H1 (cell line): ENCODE results near the gene RNU7-1. TPM values are rescaled to one million over a fixed set of nuclear protein-coding genes. Genes with fewer than 3 reads are reported as not detected.

Source experiments
- CTCF ChIA-PET: fragments of 300-600 bp; sonication (Branson Sonifier 250); formaldehyde crosslinking; loops from one replicate; lab custom pipeline; 2021; ENCODE audit not compliant: partially characterized antibody; lab: Charles Lee
- POLR2A ChIA-PET: fragments of 300-600 bp; sonication (Branson Sonifier 250); formaldehyde crosslinking; loops from one replicate; lab custom pipeline; 2021; ENCODE audit warnings: inconsistent platforms; ENCODE audit not compliant: partially characterized antibody; lab: Charles Lee
- DNase-seq, 2 experiments: peaks; one replicate each; pipeline versions ENCODE4 v3.0.0 to v3.0.0-alpha.2; 2010 to 2022; ENCODE audit warnings: low spot score in 2 of 2, low read depth in 1 of 2, mixed read lengths in 1 of 2
- FAIRE-seq: peaks from 2 replicates; lab custom pipeline; 2011; peaks lifted over from hg19 to GRCh38; lab: Jason Lieb, UNC
- H2AFZ ChIP-seq: 2 replicates; pipeline ENCODE4 v1.8.1; 2012; ENCODE audit warnings: low read length, inconsistent platforms
- H2AK5ac ChIP-seq: 2 replicates; pipeline ENCODE4 v1.6.1; 2013; ENCODE audit warnings: low read depth, low read length
- H2BK120ac ChIP-seq: replicated peaks from 2 replicates; pipeline ENCODE3; 2013; ENCODE audit warnings: low read depth, low read length, inconsistent platforms
- H2BK12ac ChIP-seq: 2 replicates; pipeline ENCODE4 v1.6.1; 2013; ENCODE audit warnings: low read depth, low read length
- H2BK15ac ChIP-seq: 2 replicates; pipeline ENCODE4 v1.6.1; 2013; ENCODE audit warnings: low read length
- H2BK20ac ChIP-seq: 2 replicates; pipeline ENCODE4 v1.6.1; 2013; ENCODE audit warnings: low read length
- H2BK5ac ChIP-seq: 2 replicates; pipeline ENCODE4 v1.6.1; 2013; ENCODE audit warnings: low read depth, low read length
- H3K14ac ChIP-seq: 2 replicates; pipeline ENCODE4 v1.6.1; 2013; ENCODE audit warnings: inconsistent platforms; ENCODE audit not compliant: insufficient read length
- H3K18ac ChIP-seq: 2 replicates; pipeline ENCODE4 v1.6.1; 2013; ENCODE audit warnings: low read length; ENCODE audit errors: extremely low read depth
- H3K23ac ChIP-seq: 2 replicates; pipeline ENCODE4 v1.6.1; 2013; ENCODE audit warnings: inconsistent platforms; ENCODE audit not compliant: insufficient read length
- H3K23me2 ChIP-seq: 2 replicates; pipeline ENCODE4 v1.6.1; 2013; ENCODE audit warnings: low read depth, low read length
- H3K27ac ChIP-seq: 2 replicates; pipeline ENCODE4 v1.6.1; 2011; ENCODE audit warnings: low read depth, low read length, inconsistent platforms
- H3K27me3 ChIP-seq, 4 experiments: replicated peaks in 1 of 4; 1 replicate in 1 of 4; 2 replicates in 3 of 4; pipeline versions ENCODE4 v1.6.1 to v1.8.1; 2011 to 2013; ENCODE audit warnings: low read length in 3 of 4, mild to moderate bottlenecking in 3 of 4, inconsistent platforms in 2 of 4, mixed read lengths in 2 of 4, moderate library complexity in 1 of 4; ENCODE audit not compliant: control insufficient read depth in 3 of 4, insufficient read depth in 3 of 4; ENCODE audit errors: extremely low read depth in 1 of 4
- H3K36me3 ChIP-seq, 4 experiments: 2 replicates each; pipeline versions ENCODE4 v1.6.1 to v1.8.1; 2011 to 2013; ENCODE audit warnings: mild to moderate bottlenecking in 4 of 4, low read length in 3 of 4, moderate library complexity in 2 of 4, control low read depth in 1 of 4, inconsistent platforms in 1 of 4; ENCODE audit not compliant: insufficient read depth in 4 of 4, control insufficient read depth in 2 of 4
- H3K4ac ChIP-seq: replicated peaks from 2 replicates; pipeline ENCODE3; 2013; ENCODE audit warnings: low read length, low read depth, mixed read lengths, inconsistent platforms; ENCODE audit not compliant: insufficient read length
- H3K4me1 ChIP-seq, 4 experiments: replicated peaks in 1 of 4; 1 replicate in 1 of 4; 2 replicates in 3 of 4; pipeline versions ENCODE4 v1.6.1 to v1.8.1; 2011 to 2013; ENCODE audit warnings: low read length in 3 of 4, inconsistent platforms in 2 of 4, mixed read lengths in 1 of 4; ENCODE audit not compliant: insufficient read depth in 4 of 4, control insufficient read depth in 3 of 4
- H3K4me2 ChIP-seq, 2 experiments: 2 replicates each; pipeline versions ENCODE4 v1.6.1 to v1.8.1; 2011 to 2013; ENCODE audit warnings: low read depth in 2 of 2, low read length in 2 of 2, control low read depth in 1 of 2, inconsistent platforms in 1 of 2, mild to moderate bottlenecking in 1 of 2; ENCODE audit not compliant: insufficient read depth in 1 of 2
- H3K4me3 ChIP-seq, 4 experiments: fragments of 200-600, 300-600 bp in 1 of 4; sonication (generic), shearing (Covaris generic), sonication (Bioruptor Twin) in 1 of 4; 2 replicates each; pipeline versions ENCODE4 v1.5.1 to v1.8.1; 2011 to 2016; ENCODE audit warnings: low read length in 4 of 4, low read depth in 3 of 4, control low read depth in 2 of 4, inconsistent platforms in 2 of 4, mild to moderate bottlenecking in 2 of 4, mixed read lengths in 1 of 4, moderate library complexity in 1 of 4; ENCODE audit not compliant: insufficient read depth in 2 of 4; ENCODE audit errors: extremely low read depth in 1 of 4
- H3K56ac ChIP-seq: replicated peaks from 2 replicates; pipeline ENCODE3; 2013; ENCODE audit warnings: low read depth, mild to moderate bottlenecking, mixed read lengths, low read length, inconsistent platforms; ENCODE audit not compliant: insufficient read length
- H3K79me1 ChIP-seq: 2 replicates; pipeline ENCODE4 v1.6.1; 2013; ENCODE audit warnings: low read depth, low read length, control low read depth
- H3K79me2 ChIP-seq, 2 experiments: 2 replicates each; pipeline versions ENCODE4 v1.6.1 to v1.8.1; 2012 to 2013; ENCODE audit warnings: low read length in 2 of 2, mild to moderate bottlenecking in 2 of 2, inconsistent platforms in 1 of 2; ENCODE audit not compliant: insufficient read depth in 2 of 2, control insufficient read depth in 1 of 2
- H3K9ac ChIP-seq, 4 experiments: replicated peaks in 1 of 4; 1 replicate in 1 of 4; 2 replicates in 3 of 4; pipeline versions ENCODE4 v1.6.1 to v1.8.1; 2011 to 2013; ENCODE audit warnings: low read depth in 3 of 4, low read length in 3 of 4, control low read depth in 2 of 4, mild to moderate bottlenecking in 2 of 4, moderate library complexity in 2 of 4, inconsistent platforms in 1 of 4; ENCODE audit errors: extremely low read depth in 1 of 4
- H3K9me3 ChIP-seq, 2 experiments: 2 replicates each; pipeline versions ENCODE4 v1.6.1 to v1.8.1; 2012 to 2013; ENCODE audit warnings: mild to moderate bottlenecking in 2 of 2, moderate library complexity in 2 of 2, control low read depth in 1 of 2, inconsistent platforms in 1 of 2, low read depth in 1 of 2, low read length in 1 of 2, mixed read lengths in 1 of 2; ENCODE audit not compliant: insufficient read depth in 2 of 2
- H4K20me1 ChIP-seq, 2 experiments: replicated peaks in 1 of 2; 2 replicates each; pipeline versions ENCODE3 to v1.8.1; 2011 to 2013; ENCODE audit warnings: inconsistent platforms in 2 of 2, low read length in 2 of 2, mild to moderate bottlenecking in 1 of 2; ENCODE audit not compliant: insufficient read depth in 2 of 2, control insufficient read depth in 1 of 2
- H4K5ac ChIP-seq: 2 replicates; pipeline ENCODE4 v1.6.1; 2013; ENCODE audit warnings: low read length, low read depth, mixed read lengths, inconsistent platforms; ENCODE audit not compliant: insufficient read length
- H4K8ac ChIP-seq: 2 replicates; pipeline ENCODE4 v1.8.0; 2013; ENCODE audit warnings: mild to moderate bottlenecking, moderate library complexity, low read length, inconsistent platforms; ENCODE audit not compliant: insufficient read depth; ENCODE audit errors: extremely low read depth
- H4K91ac ChIP-seq: replicated peaks from 2 replicates; pipeline ENCODE3; 2013; ENCODE audit warnings: low read length, mixed read lengths, inconsistent platforms; ENCODE audit not compliant: insufficient read length
- HDAC6 ChIP-seq: IDR thresholded peaks from one replicate; pipeline ENCODE4 v1.7.1; 2012; ENCODE audit warnings: low read depth, mild to moderate bottlenecking, inconsistent platforms, low read length, moderate library complexity
- NRF1 ChIP-seq: IDR thresholded peaks from 2 replicates; pipeline ENCODE4 v1.6.1; 2011; ENCODE audit warnings: mild to moderate bottlenecking, low read depth, low read length, improper control_type of control experiment
- POLR2A ChIP-seq, 2 experiments: IDR thresholded peaks; 1 replicate in 1 of 2; 2 replicates in 1 of 2; pipeline ENCODE4 v1.6.1; 2011; ENCODE audit warnings: low read depth in 2 of 2, low read length in 2 of 2, mild to moderate bottlenecking in 2 of 2; ENCODE audit errors: control extremely low read depth in 1 of 2
- SRF ChIP-seq: IDR thresholded peaks from 2 replicates; pipeline ENCODE4 v1.6.1; 2011; ENCODE audit warnings: mild to moderate bottlenecking, low read depth, low read length, moderate library complexity
- TAF1 ChIP-seq: IDR thresholded peaks from 2 replicates; pipeline ENCODE4 v1.6.1; 2011; ENCODE audit warnings: mild to moderate bottlenecking, low read depth, low read length
- TBP ChIP-seq: IDR thresholded peaks from 2 replicates; pipeline ENCODE4 v1.6.1; 2011; ENCODE audit warnings: low read depth, low read length, improper control_type of control experiment
- ZNF274 ChIP-seq: IDR thresholded peaks from 2 replicates; pipeline ENCODE4 v1.7.0; 2012; ENCODE audit warnings: low read length, borderline replicate concordance; ENCODE audit errors: extremely low read depth
- WGBS, 2 experiments: shearing (Covaris generic) in 1 of 2; methylation state at CpG; one replicate each; pipeline versions ENCODE4 v1.1.6 to v1.1.7; 2013 to 2015; ENCODE audit warnings: low lambda C conversion rate in 2 of 2, mixed read lengths in 2 of 2, inconsistent platforms in 1 of 2, low coverage in 1 of 2, missing lambda C conversion rate in 1 of 2; ENCODE audit not compliant: insufficient replicate concordance in 2 of 2, insufficient coverage in 1 of 2, insufficient read length in 1 of 2; ENCODE audit errors: extremely low coverage in 1 of 2, missing lambda C conversion rate in 1 of 2; 5-methylcytosine and 5-hydroxymethylcytosine counted together
- polyA plus RNA-seq, 7 experiments: library from polyadenylated mRNA; depleted of rRNA in 3 of 7; stranded (reverse) in 5 of 7; unstranded in 2 of 7; fragments of >200 nt in 5 of 7; fragments of 200-250 nt in 2 of 7; gene quantifications; 1 replicate in 5 of 7; 2 replicates in 1 of 7; 4 replicates in 1 of 7; pipeline versions ENCODE4 v1.2.1 to v1.2.3, GENCODE V29; 2011 to 2013; ENCODE audit warnings: missing spikeins in 2 of 7, mixed read lengths in 2 of 7
- total RNA-seq: library from RNA; stranded (reverse); fragmentation: NEBNext Ultra II Directional; extraction: Animal tissue kit (Norgen Biotek cat#: 25700); gene quantifications from 2 replicates; pipeline ENCODE4 v1.2.1, GENCODE V29; 2021

Gene RNU7-1
- total and polyA plus RNA-seq, 2 of the 8 experiments (the other 6 are each of a cell fraction or from before 2014, with no cell fraction given): not detected

DNA sequence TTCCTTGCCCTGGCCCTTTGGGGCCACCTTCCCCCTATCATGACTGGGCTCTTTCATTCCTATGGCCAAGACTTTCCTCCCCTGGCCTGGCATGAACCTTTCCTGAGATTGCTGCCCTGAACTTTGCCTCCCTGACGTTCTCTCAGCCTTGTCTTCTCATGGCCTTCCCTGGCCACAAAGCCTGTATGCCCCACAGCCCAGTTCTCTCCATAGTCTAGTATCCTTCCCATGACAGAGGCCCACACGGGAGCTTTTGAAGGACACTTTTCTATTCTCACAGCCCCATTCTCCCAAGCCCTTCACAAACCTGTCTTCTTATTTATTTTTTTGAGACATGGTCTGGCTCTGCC, 4.5 kb upstream of the RNU7-1 start:
- no peak for DNase-seq
- Histone ChIP-seq H2BK5ac (0 out of 2 replicates have a peak overlapping the region, but pooled peaks have one; percentile 79), H4K8ac (peak overlapping the region; percentile 62), H3K14ac (no peak overlapping the region), H3K9ac (no peak overlapping the region), H4K5ac (no peak overlapping the region), H3K18ac (no peak overlapping the region), H3K4me1 (peaks cover 0 to 18% (median 5%) of the 10 kb centered on the region in 4 experiments; a peak in 6 of 7 replicates), H3K79me1 (peaks cover 3% of the 10 kb centered on the region; the same call in 1 of the 2 replicates), H2BK15ac (no peak overlapping the region), H3K36me3 (peaks cover 11 to 37% (median 23%) of the 10 kb centered on the region in 4 experiments), H3K79me2 (no peaks in the 10 kb centered on the region), H3K56ac (no peak overlapping the region), H3K27me3 (no peaks in the 10 kb centered on the region), H3K4me3 (no peak overlapping the region), H3K4me2 (no peak overlapping the region; a peak in 1 of 4 replicates), H4K91ac (no peak overlapping the region), H2BK20ac (0 out of 2 replicates have a peak overlapping the region, but pooled peaks have one; percentile 3), H3K4ac (no peak overlapping the region), H3K27ac (no peak overlapping the region), H2BK120ac (no peak overlapping the region), H3K23ac (no peak overlapping the region), H2BK12ac (peak overlapping the region; percentile 68; the same call in 1 of the 2 replicates), H3K9me3 (no peaks in the 10 kb centered on the region), H2AFZ (no peak overlapping the region), H4K20me1 (peaks cover 3 to 5% of the 10 kb centered on the region in 2 experiments), H2AK5ac (0 out of 2 replicates have a peak overlapping the region, but pooled peaks have one; percentile 60), H3K23me2 (peaks cover 6% of the 10 kb centered on the region; the same call in 1 of the 2 replicates)
- ChIA-PET CTCF (interaction anchor here (0.8 to 20.2 kb wide), 10 partner anchors 14 to 1139 kb away, joined by 3 to 253 read pairs (median 6); partner anchors contain the start of genes ATN1, EMG1, LPCAT3 and PHB2), POLR2A (interaction anchor here (0.8 to 44.0 kb wide), 9 partner anchors 3 to 405 kb away, joined by 3 to 1596 read pairs (median 3); partner anchors contain the start of genes ATN1, C12orf57, EMG1 and ENO2)
- no peak for FAIRE-seq
- WGBS, 2 experiments: 84% methylated on average over 2 of the region's 2 CpGs; no CpG with 5 or more reads in 1 of the 2 experiments
- TF ChIP-seq NRF1 (no peak), TBP (no peak), SRF (no peak), ZNF274 (no peak), POLR2A (IDR thresholded peaks at IDR 0.05; ENCODE audit: control extremely low read depth in 1 of 2, low read depth in 2 of 2, low read length in 2 of 2) (0 out of 3 replicates have a peak, but pooled peaks of 1 of the 2 experiments have one; percentile 4), TAF1 (no peak), HDAC6 (no peak)
